ENCODE data around the gene TBX1.

- TF ChIP-seq POLR2AphosphoS5 (IDR thresholded peaks at IDR 0.05; ENCODE audit: low read depth) (no peak), REST (IDR thresholded peaks at IDR 0.05; ENCODE audit: insufficient replicate concordance, low read depth) (no peak), GABPA (IDR thresholded peaks at IDR 0.05; ENCODE audit: low read depth) (no peak)
- TF ChIP-seq, protein P1, sequence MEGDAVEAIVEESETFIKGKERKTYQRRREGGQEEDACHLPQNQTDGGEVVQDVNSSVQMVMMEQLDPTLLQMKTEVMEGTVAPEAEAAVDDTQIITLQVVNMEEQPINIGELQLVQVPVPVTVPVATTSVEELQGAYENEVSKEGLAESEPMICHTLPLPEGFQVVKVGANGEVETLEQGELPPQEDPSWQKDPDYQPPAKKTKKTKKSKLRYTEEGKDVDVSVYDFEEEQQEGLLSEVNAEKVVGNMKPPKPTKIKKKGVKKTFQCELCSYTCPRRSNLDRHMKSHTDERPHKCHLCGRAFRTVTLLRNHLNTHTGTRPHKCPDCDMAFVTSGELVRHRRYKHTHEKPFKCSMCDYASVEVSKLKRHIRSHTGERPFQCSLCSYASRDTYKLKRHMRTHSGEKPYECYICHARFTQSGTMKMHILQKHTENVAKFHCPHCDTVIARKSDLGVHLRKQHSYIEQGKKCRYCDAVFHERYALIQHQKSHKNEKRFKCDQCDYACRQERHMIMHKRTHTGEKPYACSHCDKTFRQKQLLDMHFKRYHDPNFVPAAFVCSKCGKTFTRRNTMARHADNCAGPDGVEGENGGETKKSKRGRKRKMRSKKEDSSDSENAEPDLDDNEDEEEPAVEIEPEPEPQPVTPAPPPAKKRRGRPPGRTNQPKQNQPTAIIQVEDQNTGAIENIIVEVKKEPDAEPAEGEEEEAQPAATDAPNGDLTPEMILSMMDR (IDR thresholded peaks at IDR 0.05; ENCODE audit: insufficient read depth, low read length) = no peak
Observed at GRCh38 chr22:19772673-19773469, 12.3 kb downstream of the TBX1 start.

All from HL-60 (cell line).